PC-3 (cell line): ENCODE data around the gene MKNK1. TPM values are rescaled to one million over a fixed set of nuclear protein-coding genes. Genes with fewer than 3 reads are reported as not detected.

Experiments
- ATAC-seq: fragments of 200-7000 bp; cut with Tn5 transposase; 2 replicates; pipeline ENCODE4 v1.9.1; 2020; ENCODE audit warnings: mild to moderate bottlenecking, moderate library complexity
- BruUV-seq: library from RNA; stranded (reverse); fragments of 400-500 nt; replicated peaks from 2 replicates; lab custom pipeline; 2021; lab: Mats Ljungman, UMichigan
- CTCF ChIA-PET: fragments of 300-600 bp; sonication (Branson Sonifier 250); formaldehyde crosslinking; loops from one replicate; lab custom pipeline; 2022; ENCODE audit warnings: antibody characterized with exemption; lab: Charles Lee
- POLR2A ChIA-PET: fragments of 300-600 bp; sonication (Branson Sonifier 250); formaldehyde crosslinking; loops from one replicate; lab custom pipeline; 2022; ENCODE audit warnings: antibody characterized with exemption; ENCODE audit not compliant: unreplicated experiment; lab: Charles Lee
- DNase-seq: peaks from one replicate; pipeline ENCODE4 v3.0.0-alpha.2; 2015
- H2AFZ ChIP-seq: fragments of 300-600 bp; sonication (generic); 2 replicates; pipeline ENCODE4 v1.6.0; 2016; ENCODE audit warnings: antibody characterized with exemption, low read length
- H3F3A ChIP-seq: fragments of 300-600 bp; sonication (generic); one replicate; pipeline ENCODE4 v1.6.0; 2017; ENCODE audit warnings: antibody characterized with exemption, low read length, control low read depth, mild to moderate bottlenecking; ENCODE audit not compliant: unreplicated experiment
- H3K27ac ChIP-seq: fragments of 300-600 bp; sonication (generic); 2 replicates; pipeline ENCODE4 v1.5.1; 2016; ENCODE audit warnings: mild to moderate bottlenecking, low read length
- H3K27me3 ChIP-seq: fragments of 300-600 bp; sonication (generic); 2 replicates; pipeline ENCODE4 v1.6.1; 2016; ENCODE audit warnings: low read length, mixed read lengths
- H3K36me3 ChIP-seq: fragments of 300-600 bp; sonication (generic); 2 replicates; pipeline ENCODE4 v1.6.1; 2016; ENCODE audit warnings: low read depth, mixed run types, low read length, mixed read lengths
- H3K4me1 ChIP-seq: fragments of 300-600 bp; sonication (generic); 2 replicates; pipeline ENCODE4 v1.5.1; 2016; ENCODE audit warnings: low read length; ENCODE audit not compliant: insufficient read depth
- H3K4me2 ChIP-seq: fragments of 300-600 bp; sonication (generic); 2 replicates; pipeline ENCODE4 v1.6.0; 2016; ENCODE audit warnings: low read length
- H3K4me3 ChIP-seq: fragments of 300-600 bp; sonication (generic); 2 replicates; pipeline ENCODE4 v1.5.1; 2016; ENCODE audit warnings: mild to moderate bottlenecking, low read length, mixed read lengths
- H3K79me2 ChIP-seq: fragments of 300-600 bp; sonication (generic); 2 replicates; pipeline ENCODE4 v1.6.1; 2017; ENCODE audit warnings: low read length, mixed read lengths
- H3K9ac ChIP-seq: fragments of 300-600 bp; sonication (generic); 2 replicates; pipeline ENCODE4 v1.6.0; 2016; ENCODE audit warnings: mild to moderate bottlenecking, low read length
- H3K9me2 ChIP-seq: fragments of 300-600 bp; sonication (generic); replicated peaks from 2 replicates; pipeline ENCODE4 v1.6.1; 2016; ENCODE audit warnings: mixed run types, low read length, mixed read lengths
- H3K9me3 ChIP-seq: fragments of 300-600 bp; sonication (generic); 2 replicates; pipeline ENCODE4 v1.6.1; 2016; ENCODE audit warnings: low read length, mixed read lengths
- H4K20me1 ChIP-seq: fragments of 300-600 bp; sonication (generic); 2 replicates; pipeline ENCODE4 v1.6.1; 2016; ENCODE audit warnings: low read length, mixed read lengths
- CTCF ChIP-seq: fragments of 300-600 bp; sonication (generic); conservative IDR thresholded peaks from 2 replicates; pipeline ENCODE4 v1.5.1; 2017; ENCODE audit warnings: antibody characterized with exemption, low read depth, mild to moderate bottlenecking, low read length
- EZH2 ChIP-seq: fragments of 300-600 bp; sonication (generic); IDR thresholded peaks from one replicate; pipeline ENCODE4 v1.6.1; 2017; ENCODE audit warnings: antibody characterized with exemption, mild to moderate bottlenecking, low read length; ENCODE audit not compliant: unreplicated experiment
- EZH2phosphoT487 ChIP-seq: fragments of 300-600 bp; sonication (generic); IDR thresholded peaks from 2 replicates; pipeline ENCODE4 v1.6.1; 2018; ENCODE audit warnings: mild to moderate bottlenecking, antibody characterized with exemption, low read length, borderline replicate concordance
- intact Hi-C: fragments of 100-400 bp; cut with micrococcal nuclease; formaldehyde crosslinking; loops from 2 replicates; pipeline ENCODE4 v1.9.0; 2023
- total RNA-seq: library from RNA; depleted of rRNA; stranded (reverse); fragments of >200 nt; gene quantifications from 2 replicates; pipeline ENCODE4 v1.2.3, GENCODE V29; 2014

Gene MKNK1
- total RNA-seq, 1 experiment from 2014 or later: 36.8 TPM

- TF ChIP-seq EZH2: no peak
- TF ChIP-seq CTCF: no peak
- TF ChIP-seq EZH2phosphoT487: no peak
- no TSS peak for BruUV-seq
- no peaks in the 10 kb centered on the region for H3F3A ChIP-seq
- H2AFZ ChIP-seq: no peak overlapping the region
- ATAC-seq (no peak), DNase-seq (no peak)
- no peaks in the 10 kb centered on the region for H3K9me2 ChIP-seq
- CTCF ChIA-PET: no interaction called here
- POLR2A ChIA-PET: no interaction called here
- H3K4me3 ChIP-seq: no peak overlapping the region
- H3K9me3 ChIP-seq: no peaks in the 10 kb centered on the region
- H3K27me3 ChIP-seq: no peaks in the 10 kb centered on the region
- no peaks in the 10 kb centered on the region for H3K79me2 ChIP-seq
- peaks cover 37% of the 10 kb centered on the region for H3K4me1 ChIP-seq
- no peak overlapping the region for H3K4me2 ChIP-seq
- intact Hi-C loops: no loop called here
- H4K20me1 ChIP-seq: no peaks in the 10 kb centered on the region
- no peak overlapping the region for H3K27ac ChIP-seq
- no peak overlapping the region for H3K9ac ChIP-seq
- no peaks in the 10 kb centered on the region for H3K36me3 ChIP-seq
These were observed 88.5 kb downstream of the MKNK1 start for GRCh38 chr1:46515576-46515975.

GRCh38 chr1:46513536-46513935, 90.5 kb downstream of the MKNK1 start:
- intact Hi-C loops: no loop called here
- Histone ChIP-seq H4K20me1 (no peaks in the 10 kb centered on the region), H3K36me3 (no peaks in the 10 kb centered on the region), H3K4me1 (peaks cover 20% of the 10 kb centered on the region), H3K4me2 (no peak overlapping the region), H3K9ac (no peak overlapping the region), H3K4me3 (no peak overlapping the region), H2AFZ (no peak overlapping the region), H3K9me3 (no peaks in the 10 kb centered on the region), H3K27me3 (no peaks in the 10 kb centered on the region), H3K27ac (no peak overlapping the region), H3K9me2 (no peaks in the 10 kb centered on the region), H3F3A (no peaks in the 10 kb centered on the region), H3K79me2 (no peaks in the 10 kb centered on the region)
- TF ChIP-seq CTCF: no peak
- TF ChIP-seq EZH2: no peak
- TF ChIP-seq EZH2phosphoT487: no peak
- ChIA-PET CTCF (no interaction called here), POLR2A (no interaction called here)
- ATAC-seq (no peak), DNase-seq (no peak)
- BruUV-seq: no TSS peak

- peaks cover 15% of the 10 kb centered on the region for H3K4me1 ChIP-seq
- DNase-seq (no peak), ATAC-seq (no peak)
- BruUV-seq: no TSS peak
- no peak overlapping the region for H2AFZ ChIP-seq
- no peaks in the 10 kb centered on the region for H4K20me1 ChIP-seq
- H3F3A ChIP-seq: no peaks in the 10 kb centered on the region
- H3K4me3 ChIP-seq: no peak overlapping the region
- H3K36me3 ChIP-seq: no peaks in the 10 kb centered on the region
- intact Hi-C loops: no loop called here
- ChIA-PET CTCF (no interaction called here), POLR2A (no interaction called here)
- H3K27me3 ChIP-seq: no peaks in the 10 kb centered on the region
- TF ChIP-seq EZH2 (no peak), EZH2phosphoT487 (no peak), CTCF (no peak)
- no peaks in the 10 kb centered on the region for H3K9me2 ChIP-seq
- no peak overlapping the region for H3K4me2 ChIP-seq
- no peaks in the 10 kb centered on the region for H3K9me3 ChIP-seq
- no peak overlapping the region for H3K9ac ChIP-seq
- H3K27ac ChIP-seq: no peak overlapping the region
- no peaks in the 10 kb centered on the region for H3K79me2 ChIP-seq
These were observed 91.3 kb downstream of the MKNK1 start for GRCh38 chr1:46512792-46513190.
